ENCODE measurements around the gene PATJ.
"Not testable (repeated sequence)": the region's sequence is repeated elsewhere in the genome, so short reads cannot be mapped to it uniquely, and the experiment has no call there.

PATJ gene

DNA sequence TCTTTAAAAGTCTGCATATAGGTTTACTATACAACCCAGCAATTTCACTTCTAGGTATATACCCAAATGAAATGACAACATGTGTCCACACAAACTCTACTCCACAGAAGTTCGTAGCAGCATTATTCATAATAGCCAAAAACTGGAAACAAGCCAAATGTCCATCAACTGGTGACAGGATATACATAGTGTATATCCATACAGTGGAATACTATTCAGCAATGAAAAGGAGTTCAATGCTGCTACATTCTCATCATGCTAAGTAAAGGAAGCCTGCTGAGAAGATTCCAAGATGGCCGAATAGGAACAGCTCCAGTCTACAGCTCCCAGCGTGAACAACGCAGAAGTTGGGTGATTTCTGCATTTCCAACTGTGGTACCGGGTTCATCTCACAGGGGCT, 200.6 kb downstream of the PATJ start:
- no peak overlapping the region for H3K27ac ChIP-seq (ENCODE audit: low read depth, low read length, severe bottlenecking)
- H3K4me1 ChIP-seq (ENCODE audit: control insufficient read depth, insufficient read depth, low read length, poor library complexity, severe bottlenecking): no peaks in the 10 kb centered on the region
- no peak overlapping the region for H3K4me3 ChIP-seq (ENCODE audit: extremely low read depth, insufficient read depth, low read length, poor library complexity, severe bottlenecking)
- 88 to 98% methylated on average over 4 to 5 of the region's 5 CpGs for WGBS, 2 experiments (ENCODE audit: insufficient coverage in 2 of 2)
- no peaks in the 10 kb centered on the region for H3K36me3 ChIP-seq (ENCODE audit: control insufficient read depth, insufficient read depth, low read length)
- H3K9me3 ChIP-seq (ENCODE audit: control insufficient read depth, low read length): peaks cover 3% of the 10 kb centered on the region

GRCh38 chr1:61948685-61949084, 206.4 kb downstream of the PATJ start:
- WGBS, 2 experiments (ENCODE audit: insufficient coverage in 2 of 2): 100% methylated on average over 1 of the region's 5 CpGs; no CpG with 5 or more reads in 1 of the 2 experiments

GRCh38 chr1:61950418-61950817, 208.1 kb downstream of the PATJ start:
- Histone ChIP-seq H3K27ac (ENCODE audit: low read depth, low read length, severe bottlenecking) (no peak overlapping the region), H3K9me3 (ENCODE audit: control insufficient read depth, low read length) (no peaks in the 10 kb centered on the region), H3K36me3 (ENCODE audit: control insufficient read depth, insufficient read depth, low read length) (no peaks in the 10 kb centered on the region), H3K4me1 (ENCODE audit: control insufficient read depth, insufficient read depth, low read length, poor library complexity, severe bottlenecking) (peaks cover 4% of the 10 kb centered on the region), H3K4me3 (ENCODE audit: extremely low read depth, insufficient read depth, low read length, poor library complexity, severe bottlenecking) (no peak overlapping the region)
- no CpG with 5 or more reads among the region's 2 CpGs for WGBS, 2 experiments (ENCODE audit: insufficient coverage in 2 of 2)

More at GRCh38 chr1:61948685-61949084, 206.4 kb downstream of the PATJ start:
- H3K9me3 ChIP-seq (ENCODE audit: control insufficient read depth, low read length); H3K4me3 ChIP-seq (ENCODE audit: extremely low read depth, insufficient read depth, low read length, poor library complexity, severe bottlenecking); H3K36me3 ChIP-seq (ENCODE audit: control insufficient read depth, insufficient read depth, low read length); H3K27ac ChIP-seq (ENCODE audit: low read depth, low read length, severe bottlenecking); H3K4me1 ChIP-seq (ENCODE audit: control insufficient read depth, insufficient read depth, low read length, poor library complexity, severe bottlenecking): not testable (repeated sequence)

- Histone ChIP-seq H3K4me3 (ENCODE audit: extremely low read depth, insufficient read depth, low read length, poor library complexity, severe bottlenecking) (no peak overlapping the region), H3K9me3 (ENCODE audit: control insufficient read depth, low read length) (no peaks in the 10 kb centered on the region), H3K36me3 (ENCODE audit: control insufficient read depth, insufficient read depth, low read length) (no peaks in the 10 kb centered on the region), H3K4me1 (ENCODE audit: control insufficient read depth, insufficient read depth, low read length, poor library complexity, severe bottlenecking) (peaks cover 4% of the 10 kb centered on the region), H3K27ac (ENCODE audit: low read depth, low read length, severe bottlenecking) (no peak overlapping the region)
- WGBS, 2 experiments (ENCODE audit: insufficient coverage in 2 of 2): 28 to 29% methylated on average over 8 of the region's 9 CpGs
Measured at GRCh38 chr1:61951731-61952580, 209.7 kb downstream of the PATJ start.

GRCh38 chr1:61952675-61953074, 210.4 kb downstream of the PATJ start:
- Histone ChIP-seq H3K9me3 (ENCODE audit: control insufficient read depth, low read length) (no peaks in the 10 kb centered on the region), H3K4me1 (ENCODE audit: control insufficient read depth, insufficient read depth, low read length, poor library complexity, severe bottlenecking) (peaks cover 4% of the 10 kb centered on the region), H3K27ac (ENCODE audit: low read depth, low read length, severe bottlenecking) (no peak overlapping the region), H3K36me3 (ENCODE audit: control insufficient read depth, insufficient read depth, low read length) (no peaks in the 10 kb centered on the region), H3K4me3 (ENCODE audit: extremely low read depth, insufficient read depth, low read length, poor library complexity, severe bottlenecking) (no peak overlapping the region)
- WGBS, 2 experiments (ENCODE audit: insufficient coverage in 2 of 2): no CpG with 5 or more reads among the region's 1 CpG

- H3K9me3 ChIP-seq (ENCODE audit: control insufficient read depth, low read length): no peaks in the 10 kb centered on the region
- H3K36me3 ChIP-seq (ENCODE audit: control insufficient read depth, insufficient read depth, low read length): no peaks in the 10 kb centered on the region
- H3K27ac ChIP-seq (ENCODE audit: low read depth, low read length, severe bottlenecking): no peak overlapping the region
- no peak overlapping the region for H3K4me3 ChIP-seq (ENCODE audit: extremely low read depth, insufficient read depth, low read length, poor library complexity, severe bottlenecking)
- H3K4me1 ChIP-seq (ENCODE audit: control insufficient read depth, insufficient read depth, low read length, poor library complexity, severe bottlenecking): peaks cover 4% of the 10 kb centered on the region
- 100% methylated on average over 1 of the region's 2 CpGs for whole genome bisulfite sequencing, 2 experiments (ENCODE audit: insufficient coverage in 2 of 2)
Measured at GRCh38 chr1:61953076-61953789, 211.0 kb downstream of the PATJ start.

GRCh38 chr1:61953790-61954150, 211.5 kb downstream of the PATJ start:
- H3K4me3 ChIP-seq (ENCODE audit: extremely low read depth, insufficient read depth, low read length, poor library complexity, severe bottlenecking): no peak overlapping the region
- H3K36me3 ChIP-seq (ENCODE audit: control insufficient read depth, insufficient read depth, low read length): no peaks in the 10 kb centered on the region
- no peaks in the 10 kb centered on the region for H3K9me3 ChIP-seq (ENCODE audit: control insufficient read depth, low read length)
- no peak overlapping the region for H3K27ac ChIP-seq (ENCODE audit: low read depth, low read length, severe bottlenecking)
- H3K4me1 ChIP-seq (ENCODE audit: control insufficient read depth, insufficient read depth, low read length, poor library complexity, severe bottlenecking): peaks cover 4% of the 10 kb centered on the region
- WGBS, 2 experiments (ENCODE audit: insufficient coverage in 2 of 2): no CpG with 5 or more reads among the region's 3 CpGs

- no peaks in the 10 kb centered on the region for H3K9me3 ChIP-seq (ENCODE audit: control insufficient read depth, low read length)
- WGBS, 2 experiments (ENCODE audit: insufficient coverage in 2 of 2): 100% methylated on average over 1 of the region's 1 CpG; no CpG with 5 or more reads in 1 of the 2 experiments
- no peaks in the 10 kb centered on the region for H3K36me3 ChIP-seq (ENCODE audit: control insufficient read depth, insufficient read depth, low read length)
- no peak overlapping the region for H3K27ac ChIP-seq (ENCODE audit: low read depth, low read length, severe bottlenecking)
- no peak overlapping the region for H3K4me3 ChIP-seq (ENCODE audit: extremely low read depth, insufficient read depth, low read length, poor library complexity, severe bottlenecking)
- H3K4me1 ChIP-seq (ENCODE audit: control insufficient read depth, insufficient read depth, low read length, poor library complexity, severe bottlenecking): peaks cover 4% of the 10 kb centered on the region
Measured at GRCh38 chr1:61955261-61955660, 213.0 kb downstream of the PATJ start.

- WGBS, 2 experiments (ENCODE audit: insufficient coverage in 2 of 2): 92 to 97% methylated on average over 4 of the region's 6 CpGs
- no peaks in the 10 kb centered on the region for H3K9me3 ChIP-seq (ENCODE audit: control insufficient read depth, low read length)
- H3K4me3 ChIP-seq (ENCODE audit: extremely low read depth, insufficient read depth, low read length, poor library complexity, severe bottlenecking): no peak overlapping the region
- H3K27ac ChIP-seq (ENCODE audit: low read depth, low read length, severe bottlenecking): no peak overlapping the region
- H3K36me3 ChIP-seq (ENCODE audit: control insufficient read depth, insufficient read depth, low read length): no peaks in the 10 kb centered on the region
- peaks cover 4% of the 10 kb centered on the region for H3K4me1 ChIP-seq (ENCODE audit: control insufficient read depth, insufficient read depth, low read length, poor library complexity, severe bottlenecking)
Measured at GRCh38 chr1:61956016-61956645, 213.9 kb downstream of the PATJ start.

- peaks cover 4% of the 10 kb centered on the region for H3K4me1 ChIP-seq (ENCODE audit: control insufficient read depth, insufficient read depth, low read length, poor library complexity, severe bottlenecking)
- WGBS, 2 experiments (ENCODE audit: insufficient coverage in 2 of 2): 44% methylated on average over 1 of the region's 2 CpGs; no CpG with 5 or more reads in 1 of the 2 experiments
- H3K27ac ChIP-seq (ENCODE audit: low read depth, low read length, severe bottlenecking): no peak overlapping the region
- H3K36me3 ChIP-seq (ENCODE audit: control insufficient read depth, insufficient read depth, low read length): no peaks in the 10 kb centered on the region
- H3K4me3 ChIP-seq (ENCODE audit: extremely low read depth, insufficient read depth, low read length, poor library complexity, severe bottlenecking): no peak overlapping the region
- no peaks in the 10 kb centered on the region for H3K9me3 ChIP-seq (ENCODE audit: control insufficient read depth, low read length)
Measured at GRCh38 chr1:61956784-61957183, 214.5 kb downstream of the PATJ start.
